PC-9 (cell line): ENCODE measurements around the gene GPHN. TPM values are rescaled to one million over a fixed set of nuclear protein-coding genes. Genes with fewer than 3 reads are reported as not detected.

ENCODE experiments used
- BruUV-seq: library from RNA; stranded (reverse); fragments of 400-500 nt; replicated peaks from 2 replicates; lab custom pipeline; 2021; lab: Mats Ljungman, UMichigan
- CTCF ChIA-PET: fragments of 300-600 bp; sonication (Branson Sonifier 250); formaldehyde crosslinking; loops from one replicate; lab custom pipeline; 2022; ENCODE audit warnings: antibody characterized with exemption; lab: Charles Lee
- POLR2A ChIA-PET: fragments of 300-600 bp; sonication (Branson Sonifier 250); formaldehyde crosslinking; loops from one replicate; lab custom pipeline; 2022; ENCODE audit warnings: antibody characterized with exemption; ENCODE audit not compliant: unreplicated experiment; lab: Charles Lee
- DNase-seq, 2 experiments: peaks; one replicate each; pipeline versions ENCODE4 v3.0.0 to v3.0.0-alpha.2; 2015 to 2022; ENCODE audit warnings: mixed read lengths in 1 of 2
- H2AFZ ChIP-seq: fragments of 200-600 bp; sonication (generic); 2 replicates; pipeline ENCODE4 v1.8.1; 2017; ENCODE audit warnings: antibody characterized with exemption
- H3F3A ChIP-seq: fragments of 200-600 bp; sonication (generic); 2 replicates; pipeline ENCODE4 v1.8.1; 2017; ENCODE audit warnings: antibody characterized with exemption, mild to moderate bottlenecking, low read depth; ENCODE audit not compliant: insufficient read depth
- H3K27ac ChIP-seq: fragments of 200-600 bp; sonication (generic); 2 replicates; pipeline ENCODE4 v1.6.1; 2016; ENCODE audit warnings: mixed run types
- H3K27me3 ChIP-seq: fragments of 200-600 bp; sonication (generic); 2 replicates; pipeline ENCODE4 v1.6.1; 2016; ENCODE audit warnings: low read depth, mixed run types; ENCODE audit not compliant: insufficient read depth
- H3K36me3 ChIP-seq: fragments of 200-600 bp; sonication (generic); 2 replicates; pipeline ENCODE4 v1.6.1; 2016; ENCODE audit warnings: low read depth, mixed run types
- H3K4me1 ChIP-seq: fragments of 200-600 bp; sonication (generic); replicated peaks from 2 replicates; pipeline ENCODE4 v1.6.1; 2016; ENCODE audit warnings: mixed run types; ENCODE audit not compliant: insufficient read depth
- H3K4me2 ChIP-seq: fragments of 200-600 bp; sonication (generic); 2 replicates; pipeline ENCODE4 v1.6.1; 2017; ENCODE audit warnings: mixed run types
- H3K4me3 ChIP-seq: fragments of 200-600 bp; sonication (generic); 2 replicates; pipeline ENCODE4 v1.6.1; 2016; ENCODE audit warnings: mixed run types
- H3K79me2 ChIP-seq: fragments of 200-600 bp; sonication (generic); 2 replicates; pipeline ENCODE4 v1.6.1; 2017; ENCODE audit warnings: low read depth, mixed run types
- H3K9me2 ChIP-seq: fragments of 200-600 bp; sonication (generic); 2 replicates; pipeline ENCODE4 v1.8.1; 2017; ENCODE audit warnings: mild to moderate bottlenecking; ENCODE audit not compliant: insufficient read depth
- H3K9me3 ChIP-seq: fragments of 200-600 bp; sonication (generic); 2 replicates; pipeline ENCODE4 v1.8.1; 2016; ENCODE audit warnings: low read depth; ENCODE audit not compliant: insufficient read depth
- H4K20me1 ChIP-seq: fragments of 200-600 bp; sonication (generic); 2 replicates; pipeline ENCODE4 v1.8.1; 2017; ENCODE audit not compliant: insufficient read depth
- EZH2 ChIP-seq: fragments of 200-600 bp; sonication (generic); IDR thresholded peaks from 2 replicates; pipeline ENCODE4 v1.8.0; 2017; ENCODE audit warnings: antibody characterized with exemption, low read depth
- intact Hi-C: fragments of 100-400 bp; cut with micrococcal nuclease; formaldehyde crosslinking; loops from one replicate; pipeline ENCODE4 v1.10.0; 2022; ENCODE audit not compliant: unreplicated experiment
- total RNA-seq: library from RNA; stranded (reverse); gene quantifications from 2 replicates; pipeline ENCODE4 v1.2.3, GENCODE V29; 2021
- TF ChIP-seq, protein P1 (sequence below): fragments of 200-600 bp; sonication (generic); conservative IDR thresholded peaks from 2 replicates; pipeline ENCODE4 v1.6.1; 2017; ENCODE audit warnings: mixed run types, antibody characterized with exemption, mild to moderate bottlenecking, moderate library complexity

The GPHN gene
- total RNA-seq, 1 experiment from 2014 or later = 18.3 TPM

DNA sequence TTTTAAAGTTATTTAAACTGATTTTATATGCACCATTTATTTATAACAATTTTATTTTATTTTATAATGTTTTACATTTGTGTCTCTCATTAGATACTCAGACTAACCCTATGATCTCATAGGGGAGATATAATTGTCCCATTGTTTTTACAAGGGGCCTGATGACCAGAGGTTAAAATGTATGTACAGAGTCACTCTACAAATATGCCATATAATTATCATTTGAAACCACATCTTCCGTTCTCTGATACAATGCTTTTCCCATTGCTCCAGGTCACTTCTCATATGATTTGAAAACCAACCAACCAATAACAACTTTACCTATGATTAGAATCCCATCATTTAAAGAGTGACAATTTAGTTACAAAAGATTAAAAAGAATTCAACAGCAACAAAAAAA is 137.8 kb downstream of the GPHN start:
- H3K4me1 ChIP-seq = no peaks in the 10 kb centered on the region
- H3K9me2 ChIP-seq = no peaks in the 10 kb centered on the region
- no peak for TF ChIP-seq EZH2
- TF ChIP-seq, protein P1, sequence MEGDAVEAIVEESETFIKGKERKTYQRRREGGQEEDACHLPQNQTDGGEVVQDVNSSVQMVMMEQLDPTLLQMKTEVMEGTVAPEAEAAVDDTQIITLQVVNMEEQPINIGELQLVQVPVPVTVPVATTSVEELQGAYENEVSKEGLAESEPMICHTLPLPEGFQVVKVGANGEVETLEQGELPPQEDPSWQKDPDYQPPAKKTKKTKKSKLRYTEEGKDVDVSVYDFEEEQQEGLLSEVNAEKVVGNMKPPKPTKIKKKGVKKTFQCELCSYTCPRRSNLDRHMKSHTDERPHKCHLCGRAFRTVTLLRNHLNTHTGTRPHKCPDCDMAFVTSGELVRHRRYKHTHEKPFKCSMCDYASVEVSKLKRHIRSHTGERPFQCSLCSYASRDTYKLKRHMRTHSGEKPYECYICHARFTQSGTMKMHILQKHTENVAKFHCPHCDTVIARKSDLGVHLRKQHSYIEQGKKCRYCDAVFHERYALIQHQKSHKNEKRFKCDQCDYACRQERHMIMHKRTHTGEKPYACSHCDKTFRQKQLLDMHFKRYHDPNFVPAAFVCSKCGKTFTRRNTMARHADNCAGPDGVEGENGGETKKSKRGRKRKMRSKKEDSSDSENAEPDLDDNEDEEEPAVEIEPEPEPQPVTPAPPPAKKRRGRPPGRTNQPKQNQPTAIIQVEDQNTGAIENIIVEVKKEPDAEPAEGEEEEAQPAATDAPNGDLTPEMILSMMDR = no peak
- H3K4me2 ChIP-seq = no peak overlapping the region
- no peak for DNase-seq
- H3F3A ChIP-seq = no peaks in the 10 kb centered on the region
- no peak overlapping the region for H2AFZ ChIP-seq
- H4K20me1 ChIP-seq = no peaks in the 10 kb centered on the region
- ChIA-PET CTCF (no interaction called here), POLR2A (no interaction called here)
- H3K9me3 ChIP-seq = no peaks in the 10 kb centered on the region
- intact Hi-C loops = no loop called here
- BruUV-seq = no TSS peak
- 0 out of 2 replicates have a peak, but pooled peaks cover 7% of the 10 kb centered on the region for H3K79me2 ChIP-seq
- H3K27me3 ChIP-seq = no peaks in the 10 kb centered on the region
- no peak overlapping the region for H3K27ac ChIP-seq
- no peak overlapping the region for H3K4me3 ChIP-seq
- no peaks in the 10 kb centered on the region for H3K36me3 ChIP-seq

DNA sequence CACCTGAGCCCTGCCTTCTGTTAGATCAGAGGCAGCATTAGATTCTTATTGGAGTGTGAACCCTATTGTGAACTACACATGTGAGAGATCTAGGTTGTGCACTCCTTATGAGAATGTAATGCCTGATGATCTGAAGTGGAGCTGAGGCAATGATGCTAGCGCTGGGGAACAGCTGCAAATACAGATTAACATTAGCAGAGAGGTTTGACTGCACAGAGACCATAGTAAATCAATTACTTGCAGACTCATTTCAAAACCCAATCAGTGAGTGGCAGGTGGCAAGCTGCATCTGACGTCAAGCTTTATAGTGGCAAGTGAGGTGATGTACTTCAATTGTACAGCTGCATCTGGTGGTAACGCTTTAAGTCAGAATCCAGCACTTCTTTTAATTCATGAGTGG is 141.6 kb downstream of the GPHN start:
- Histone ChIP-seq H3K4me3 (no peak overlapping the region), H3K4me2 (no peak overlapping the region), H4K20me1 (no peaks in the 10 kb centered on the region), H3K36me3 (no peaks in the 10 kb centered on the region), H3K79me2 (no peaks in the 10 kb centered on the region), H3K27ac (no peak overlapping the region), H3F3A (no peaks in the 10 kb centered on the region), H3K27me3 (no peaks in the 10 kb centered on the region), H2AFZ (no peak overlapping the region), H3K4me1 (no peaks in the 10 kb centered on the region), H3K9me2 (no peaks in the 10 kb centered on the region), H3K9me3 (no peaks in the 10 kb centered on the region)
- TF ChIP-seq, protein P1 = no peak
- TF ChIP-seq EZH2 = no peak
- intact Hi-C loops = no loop called here
- POLR2A ChIA-PET = no interaction called here
- BruUV-seq = no TSS peak
- no peak for DNase-seq
- CTCF ChIA-PET = no interaction called here

DNA sequence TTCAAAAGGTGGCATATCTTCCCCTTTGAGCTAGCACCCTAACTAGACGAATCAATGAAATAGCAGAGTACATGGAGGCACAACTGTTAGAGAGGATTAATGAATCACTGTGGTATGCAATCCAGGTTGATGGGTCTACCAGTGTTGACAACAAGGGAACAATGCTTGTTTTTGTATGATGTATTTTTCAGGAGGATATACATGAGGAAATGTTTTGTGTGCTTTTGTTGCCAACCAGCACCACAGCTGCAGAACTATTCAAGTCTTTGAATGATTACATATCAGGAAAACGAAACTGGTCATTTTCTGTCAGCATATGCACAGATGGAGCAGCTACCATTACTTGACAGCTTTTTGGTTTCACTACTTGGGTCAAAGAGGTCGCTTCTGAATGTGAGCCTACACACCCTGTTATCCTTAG is 142.6 kb downstream of the GPHN start:
- Histone ChIP-seq H4K20me1 (no peaks in the 10 kb centered on the region), H3K4me2 (no peak overlapping the region), H3K36me3 (no peaks in the 10 kb centered on the region), H3K9me2 (no peaks in the 10 kb centered on the region), H3F3A (no peaks in the 10 kb centered on the region), H3K4me1 (no peaks in the 10 kb centered on the region), H2AFZ (no peak overlapping the region), H3K4me3 (no peak overlapping the region), H3K27me3 (no peaks in the 10 kb centered on the region), H3K27ac (no peak overlapping the region), H3K9me3 (no peaks in the 10 kb centered on the region), H3K79me2 (no peaks in the 10 kb centered on the region)
- ChIA-PET POLR2A (interaction anchor here (0.6 kb wide), 1 partner anchor 276 kb away, joined by 4 read pairs; no protein-coding TSS in a partner anchor), CTCF (no interaction called here)
- intact Hi-C loops = no loop called here
- DNase-seq = no peak
- no TSS peak for BruUV-seq
- TF ChIP-seq EZH2 = no peak
- TF ChIP-seq, protein P1 = no peak
